ENCODE measurements around the gene GOLGA6D.

DNA sequence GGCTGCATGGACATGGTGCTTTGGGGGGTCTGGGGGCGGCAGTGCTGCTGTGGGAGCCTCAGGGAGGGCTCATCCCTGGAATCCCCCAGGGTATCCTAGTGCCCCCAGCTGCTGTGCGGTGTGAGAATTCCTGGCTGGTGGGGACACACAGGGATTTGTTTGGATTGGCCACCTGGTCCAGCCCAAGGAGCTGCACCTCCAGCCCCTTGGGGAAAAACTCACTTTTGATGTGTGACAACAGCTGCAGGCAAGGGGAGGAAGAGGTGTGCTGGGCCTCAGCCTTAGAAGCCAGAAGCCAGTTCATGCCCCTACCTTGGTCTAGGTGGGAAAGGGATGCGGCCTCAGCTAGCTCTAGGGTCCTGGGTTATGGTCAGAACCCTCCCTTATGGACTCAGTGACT is 44.9 kb downstream of the GOLGA6D start:
- TF ChIP-seq EZH2 (IDR thresholded peaks at IDR 0.05; ENCODE audit: borderline replicate concordance, low read depth, low read length, severe bottlenecking) (no peak), CTCF (IDR thresholded peaks at IDR 0.05; ENCODE audit: borderline replicate concordance, extremely low read depth, low read length, poor library complexity, severe bottlenecking) (no peak)

All from DND-41 (cell line).